ENCODE results near the gene ARL15. TPM values are rescaled to one million over a fixed set of nuclear protein-coding genes. Genes with fewer than 3 reads are reported as not detected.

Gene ARL15
- total and polyA plus RNA-seq, 2 of the 4 experiments (the other 2 are of a cell fraction) = 7.3 to 19.2 TPM

- TF ChIP-seq POLR2A (IDR thresholded peaks at IDR 0.05; ENCODE audit: low read depth, low read length) (no peak), MAZ (IDR thresholded peaks at IDR 0.05; ENCODE audit: borderline replicate concordance, low read depth, low read length) (no peak), RCOR1 (IDR thresholded peaks at IDR 0.05; ENCODE audit: insufficient replicate concordance, low read length) (no peak), RAD21 (IDR thresholded peaks at IDR 0.05; ENCODE audit: low read length) (no peak), MAFK (IDR thresholded peaks at IDR 0.05; ENCODE audit: low read depth, low read length) (no peak), CTCF (conservative IDR thresholded peaks at IDR 0.05; ENCODE audit: low read depth, low read length) (no peak), BHLHE40 (IDR thresholded peaks at IDR 0.05; ENCODE audit: low read depth, low read length) (no peak), SMC3 (IDR thresholded peaks at IDR 0.05; ENCODE audit: low read depth, low read length) (no peak), CEBPB (IDR thresholded peaks at IDR 0.05; ENCODE audit: low read depth, low read length) (no peak), USF2 (IDR thresholded peaks at IDR 0.05; ENCODE audit: low read depth, low read length) (no peak), FOS (IDR thresholded peaks at IDR 0.05; ENCODE audit: low read depth, low read length) (no peak), RFX5 (IDR thresholded peaks at IDR 0.05; ENCODE audit: low read depth, low read length) (no peak)
- Histone ChIP-seq H3K36me3 (ENCODE audit: control insufficient read depth, insufficient read depth, low read length) (no peaks in the 10 kb centered on the region), H3K9me1 (ENCODE audit: insufficient read depth, low read length) (no peaks in the 10 kb centered on the region), H2AFZ (replicated peaks; ENCODE audit: low read length, poor library complexity) (no peak overlapping the region), H3K9ac (ENCODE audit: low read depth, low read length) (no peak overlapping the region), H3K79me1 (ENCODE audit: low read depth in 1 of 2, low read length in 2 of 2) (peaks cover 0 to 2% of the 10 kb centered on the region in 2 experiments; a peak in 2 of 4 replicates), H4K91ac (ENCODE audit: insufficient read depth, low read depth, low read length) (no peak overlapping the region), H3K18ac (ENCODE audit: low read depth, low read length) (no peak overlapping the region), H2BK5ac (ENCODE audit: low read depth, low read length, poor library complexity, severe bottlenecking) (no peak overlapping the region), H3K27ac (ENCODE audit: insufficient read depth, low read length) (no peak overlapping the region), H3K4me2 (ENCODE audit: low read depth, low read length) (no peak overlapping the region), H2AK9ac (replicated peaks; ENCODE audit: low read depth, low read length, poor library complexity) (no peak overlapping the region), H2BK120ac (ENCODE audit: low read depth, low read length) (no peak overlapping the region), H3K4me3 (ENCODE audit: insufficient read depth, low read depth, low read length) (no peak overlapping the region), H4K8ac (ENCODE audit: low read depth in 2 of 2, low read length in 2 of 2) (no peak overlapping the region), H2AK5ac (ENCODE audit: low read depth, low read length) (no peak overlapping the region), H4K5ac (ENCODE audit: low read depth, low read length) (no peak overlapping the region), H3K14ac (replicated peaks; ENCODE audit: low read depth, low read length) (no peak overlapping the region), H3K9me3 (ENCODE audit: control insufficient read depth, insufficient read depth, low read length) (no peaks in the 10 kb centered on the region), H3K23ac (ENCODE audit: low read depth, low read length) (no peak overlapping the region), H3K4me1 (ENCODE audit: control insufficient read depth, insufficient read depth, low read length) (peaks cover 5% of the 10 kb centered on the region), H2BK15ac (ENCODE audit: low read depth, low read length) (no peak overlapping the region), H3K27me3 (ENCODE audit: control insufficient read depth, insufficient read depth, low read length) (no peaks in the 10 kb centered on the region), H4K20me1 (ENCODE audit: insufficient read depth, low read length) (no peaks in the 10 kb centered on the region), H3K4ac (ENCODE audit: low read depth, low read length) (no peak overlapping the region), H3K56ac (ENCODE audit: extremely low read depth, insufficient read depth, low read length) (no peak overlapping the region), H2BK20ac (ENCODE audit: low read depth, low read length) (no peak overlapping the region)
- BruUV-seq (replicated peaks) = no TSS peak
- ChIA-PET POLR2A (ENCODE audit: unreplicated experiment) (no interaction called here), CTCF (no interaction called here)
- ATAC-seq (ENCODE audit: low read depth) = no peak
- in situ Hi-C loops (cut with MboI; ENCODE audit: low sequenced_read_pairs) = no loop called here
- intact Hi-C loops (cut with micrococcal nuclease) = no loop called here
- dilution Hi-C loops (cut with HindIII; ENCODE audit: low sequenced_read_pairs, unreplicated experiment) = no loop called here
- no peak for DNase-seq
Measured at GRCh38 chr5:54197018-54197417, 113.4 kb downstream of the ARL15 start.
